Tibial artery (tissue), 4 donors: ENCODE measurements around the gene ROR1.
A peak's percentile ranks its signal among the peaks of the same experiment; 100 is the strongest.

Source experiments
- DNase-seq, 2 donors: peaks; one replicate each; pipeline ENCODE4 v3.0.0-alpha.2; 2019
- H3K27ac ChIP-seq, 2 donors: fragments of 200-600 bp; sonication (generic) in 1 of 2; 1 replicate in 1 of 2; 2 replicates in 1 of 2; pipeline ENCODE4 v1.5.1; 2018 to 2019; ENCODE audit warnings: mild to moderate bottlenecking in 1 of 2
- H3K27me3 ChIP-seq, 2 donors: fragments of 200-600 bp; sonication (generic) in 1 of 2; one replicate each; pipeline versions ENCODE4 v1.5.1 to v1.6.0; 2016 to 2019
- H3K36me3 ChIP-seq, 3 donors: fragments of 200-600 bp; sonication (generic) in 2 of 3; one replicate each; pipeline ENCODE4 v1.5.1; 2016 to 2019; ENCODE audit warnings: mild to moderate bottlenecking in 2 of 3
- H3K4me1 ChIP-seq, 4 donors: fragments of 200-600 bp; sonication (generic) in 2 of 4; 1 replicate in 3 of 4; 2 replicates in 1 of 4; pipeline ENCODE4 v1.5.1; 2016 to 2019
- H3K4me3 ChIP-seq, 2 donors: fragments of 200-600 bp; sonication (generic) in 1 of 2; 1 replicate in 1 of 2; 2 replicates in 1 of 2; pipeline ENCODE4 v1.5.1; 2018 to 2019; ENCODE audit warnings: mild to moderate bottlenecking in 2 of 2
- H3K9me3 ChIP-seq, 3 donors: fragments of 200-600 bp; sonication (generic) in 1 of 3; one replicate each; pipeline ENCODE4 v1.5.1; 2016 to 2019
- intact Hi-C: fragments of 100-400 bp; cut with DNase I; formaldehyde crosslinking; loops from one replicate; pipeline ENCODE4 v1.15.0; 2023; ENCODE audit warnings: low total_unique reads
- TF ChIP-seq, protein P1 (sequence below), 2 experiments: fragments of 200-600 bp in 1 of 2; fragments of 450-650 bp in 1 of 2; IDR thresholded peaks; one replicate each; pipeline ENCODE4 v1.5.1; 2017 to 2019; ENCODE audit warnings: antibody characterized with exemption in 2 of 2, mild to moderate bottlenecking in 1 of 2, moderate library complexity in 1 of 2

Gene ROR1

GRCh38 chr1:63854091-63854490 lies 80.3 kb downstream of the ROR1 start:
- Histone ChIP-seq H3K27me3 (no peaks in the 10 kb centered on the region), H3K4me1 (peaks cover 0 to 54% (median 20%) of the 10 kb centered on the region in 4 donors), H3K4me3 (no peak overlapping the region), H3K9me3 (no peaks in the 10 kb centered on the region), H3K36me3 (no peaks in the 10 kb centered on the region), H3K27ac (no peak overlapping the region)
- intact Hi-C loops = no loop called here
- TF ChIP-seq, protein P1, sequence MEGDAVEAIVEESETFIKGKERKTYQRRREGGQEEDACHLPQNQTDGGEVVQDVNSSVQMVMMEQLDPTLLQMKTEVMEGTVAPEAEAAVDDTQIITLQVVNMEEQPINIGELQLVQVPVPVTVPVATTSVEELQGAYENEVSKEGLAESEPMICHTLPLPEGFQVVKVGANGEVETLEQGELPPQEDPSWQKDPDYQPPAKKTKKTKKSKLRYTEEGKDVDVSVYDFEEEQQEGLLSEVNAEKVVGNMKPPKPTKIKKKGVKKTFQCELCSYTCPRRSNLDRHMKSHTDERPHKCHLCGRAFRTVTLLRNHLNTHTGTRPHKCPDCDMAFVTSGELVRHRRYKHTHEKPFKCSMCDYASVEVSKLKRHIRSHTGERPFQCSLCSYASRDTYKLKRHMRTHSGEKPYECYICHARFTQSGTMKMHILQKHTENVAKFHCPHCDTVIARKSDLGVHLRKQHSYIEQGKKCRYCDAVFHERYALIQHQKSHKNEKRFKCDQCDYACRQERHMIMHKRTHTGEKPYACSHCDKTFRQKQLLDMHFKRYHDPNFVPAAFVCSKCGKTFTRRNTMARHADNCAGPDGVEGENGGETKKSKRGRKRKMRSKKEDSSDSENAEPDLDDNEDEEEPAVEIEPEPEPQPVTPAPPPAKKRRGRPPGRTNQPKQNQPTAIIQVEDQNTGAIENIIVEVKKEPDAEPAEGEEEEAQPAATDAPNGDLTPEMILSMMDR (IDR thresholded peaks at IDR 0.05) = no peak
- DNase-seq = no peak

- Histone ChIP-seq H3K27ac (no peak overlapping the region), H3K4me3 (no peak overlapping the region), H3K4me1 (peaks cover 0 to 56% (median 14%) of the 10 kb centered on the region in 4 donors), H3K36me3 (no peaks in the 10 kb centered on the region), H3K9me3 (no peaks in the 10 kb centered on the region), H3K27me3 (no peaks in the 10 kb centered on the region)
- DNase-seq = no peak
- intact Hi-C loops = no loop called here
- TF ChIP-seq, protein P1 (IDR thresholded peaks at IDR 0.05) = no peak
Observed at GRCh38 chr1:63855942-63856341, 82.1 kb downstream of the ROR1 start.

GRCh38 chr1:63856924-63857323 lies 83.1 kb downstream of the ROR1 start:
- H3K4me1 ChIP-seq = peaks cover 0 to 60% (median 17%) of the 10 kb centered on the region in 4 donors
- no peak overlapping the region for H3K4me3 ChIP-seq
- intact Hi-C loops = no loop called here
- H3K36me3 ChIP-seq = no peaks in the 10 kb centered on the region
- no peak for DNase-seq
- no peaks in the 10 kb centered on the region for H3K27me3 ChIP-seq
- peak overlapping the region in 1 of 2 donors; percentile 11 for H3K27ac ChIP-seq
- no peaks in the 10 kb centered on the region for H3K9me3 ChIP-seq
- TF ChIP-seq, protein P1 (IDR thresholded peaks at IDR 0.05) = no peak

DNA sequence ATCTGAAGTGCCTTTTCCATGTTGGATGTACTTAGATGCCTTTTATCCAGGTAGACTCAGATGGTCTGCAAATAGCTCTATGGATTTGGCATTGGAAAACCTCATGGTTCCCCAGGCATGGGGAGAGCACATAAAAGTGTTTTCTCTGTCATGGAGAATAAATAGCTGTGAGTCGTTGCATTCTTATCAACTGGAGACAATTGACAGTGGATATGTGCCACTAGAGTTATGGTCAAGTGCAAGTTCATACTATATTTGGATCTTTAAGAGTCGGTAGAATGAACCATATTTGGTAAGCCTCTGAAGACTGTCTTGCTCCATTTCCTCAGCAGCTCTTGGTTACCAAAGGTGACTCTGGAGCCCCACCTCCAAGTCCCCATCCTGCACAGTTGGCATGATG lies 83.7 kb downstream of the ROR1 start:
- H3K27ac ChIP-seq = peak overlapping the region in 1 of 2 donors; percentile 11
- peaks cover 0 to 65% (median 17%) of the 10 kb centered on the region in 4 donors for H3K4me1 ChIP-seq
- no peaks in the 10 kb centered on the region for H3K9me3 ChIP-seq
- DNase-seq = no peak
- no peaks in the 10 kb centered on the region for H3K27me3 ChIP-seq
- no peaks in the 10 kb centered on the region for H3K36me3 ChIP-seq
- intact Hi-C loops = no loop called here
- H3K4me3 ChIP-seq = no peak overlapping the region
- TF ChIP-seq, protein P1 (IDR thresholded peaks at IDR 0.05) = no peak

DNA sequence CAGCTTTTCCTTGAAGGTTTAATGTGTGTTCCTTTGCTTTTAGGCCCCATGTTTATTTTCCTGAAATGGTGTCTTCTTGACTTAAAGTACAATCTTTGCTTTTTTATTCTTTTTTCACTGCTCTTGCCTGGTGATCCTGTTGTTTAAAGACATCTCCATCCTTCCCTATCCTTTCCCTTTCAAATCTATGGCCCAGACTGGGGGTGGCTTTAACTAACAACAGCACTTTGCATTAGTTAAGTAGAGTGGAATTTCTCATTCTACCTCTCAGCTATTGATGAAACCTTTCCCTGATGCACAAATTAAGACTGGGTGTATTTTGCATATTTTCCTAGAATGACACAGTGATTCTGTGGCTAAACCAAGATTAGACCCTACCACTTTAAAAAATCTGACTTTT lies 84.3 kb downstream of the ROR1 start:
- Histone ChIP-seq H3K9me3 (no peaks in the 10 kb centered on the region), H3K36me3 (no peaks in the 10 kb centered on the region), H3K27ac (no peak overlapping the region), H3K4me3 (no peak overlapping the region), H3K27me3 (no peaks in the 10 kb centered on the region), H3K4me1 (peaks cover 0 to 72% (median 17%) of the 10 kb centered on the region in 4 donors)
- intact Hi-C loops = no loop called here
- DNase-seq = no peak
- TF ChIP-seq, protein P1 (IDR thresholded peaks at IDR 0.05) = no peak
